H9 (cell line): ENCODE results near the gene SUN1. TPM values are rescaled to one million over a fixed set of nuclear protein-coding genes. Genes with fewer than 3 reads are reported as not detected.

Experiments
- DNase-seq: peaks from one replicate; pipeline ENCODE4 v3.0.0-alpha.2; 2017
- H2AFZ ChIP-seq: one replicate; pipeline ENCODE4 v1.6.1; 2013; ENCODE audit warnings: mild to moderate bottlenecking, low read length, control low read depth, moderate library complexity
- H2AK5ac ChIP-seq: 2 replicates; pipeline ENCODE4 v1.6.1; 2013; ENCODE audit warnings: low read length, control low read depth, mixed read lengths; ENCODE audit not compliant: insufficient read length
- H2BK120ac ChIP-seq: one replicate; pipeline ENCODE4 v1.6.1; 2013; ENCODE audit warnings: low read depth, mild to moderate bottlenecking, low read length, control low read depth, inconsistent platforms; ENCODE audit not compliant: poor library complexity, severe bottlenecking
- H2BK12ac ChIP-seq: 2 replicates; pipeline ENCODE4 v1.6.1; 2013; ENCODE audit warnings: low read length, control low read depth, mixed read lengths, low read depth; ENCODE audit not compliant: insufficient read length
- H2BK15ac ChIP-seq: 2 replicates; pipeline ENCODE4 v1.6.1; 2013; ENCODE audit warnings: low read depth, low read length, control low read depth
- H2BK20ac ChIP-seq: one replicate; pipeline ENCODE4 v1.6.1; 2013; ENCODE audit warnings: low read depth, mild to moderate bottlenecking, low read length, control low read depth, inconsistent platforms; ENCODE audit not compliant: poor library complexity, severe bottlenecking
- H2BK5ac ChIP-seq: 2 replicates; pipeline ENCODE4 v1.6.1; 2013; ENCODE audit warnings: low read length, control low read depth, mixed read lengths; ENCODE audit not compliant: insufficient read length
- H3K14ac ChIP-seq: 2 replicates; pipeline ENCODE4 v1.6.1; 2013; ENCODE audit warnings: low read length, control low read depth; ENCODE audit not compliant: insufficient read depth
- H3K18ac ChIP-seq: 2 replicates; pipeline ENCODE4 v1.6.1; 2013; ENCODE audit warnings: low read depth, mild to moderate bottlenecking, mixed read lengths, low read length, control low read depth; ENCODE audit not compliant: insufficient read length
- H3K23ac ChIP-seq: 2 replicates; pipeline ENCODE4 v1.6.1; 2013; ENCODE audit warnings: low read length, control low read depth, mixed read lengths, low read depth; ENCODE audit not compliant: insufficient read length
- H3K23me2 ChIP-seq: 2 replicates; pipeline ENCODE4 v1.6.1; 2013; ENCODE audit warnings: low read depth, mild to moderate bottlenecking, mixed read lengths, low read length, control low read depth; ENCODE audit not compliant: insufficient read length, poor library complexity, severe bottlenecking
- H3K27ac ChIP-seq: 2 replicates; pipeline ENCODE4 v1.5.1; 2013; ENCODE audit warnings: low read length, control low read depth, mixed read lengths, low read depth; ENCODE audit not compliant: insufficient read length
- H3K27me3 ChIP-seq: 2 replicates; pipeline ENCODE4 v1.6.1; 2013; ENCODE audit warnings: low read length, control low read depth, inconsistent platforms; ENCODE audit not compliant: insufficient read depth
- H3K4ac ChIP-seq: 2 replicates; pipeline ENCODE4 v1.6.1; 2013; ENCODE audit warnings: low read depth, mild to moderate bottlenecking, control low read depth, inconsistent platforms, low read length, moderate library complexity
- H3K4me1 ChIP-seq: 2 replicates; pipeline ENCODE4 v1.6.1; 2013; ENCODE audit warnings: low read length, control low read depth, inconsistent platforms; ENCODE audit not compliant: insufficient read depth
- H3K4me2 ChIP-seq: 2 replicates; pipeline ENCODE4 v1.6.1; 2013; ENCODE audit warnings: low read length, control low read depth, mixed read lengths; ENCODE audit not compliant: insufficient read length, insufficient read depth
- H3K56ac ChIP-seq: 2 replicates; pipeline ENCODE4 v1.6.1; 2013; ENCODE audit warnings: low read depth, mild to moderate bottlenecking, mixed read lengths, low read length, control low read depth; ENCODE audit not compliant: insufficient read length
- H3K79me1 ChIP-seq: 2 replicates; pipeline ENCODE4 v1.6.1; 2013; ENCODE audit warnings: low read depth, mild to moderate bottlenecking, moderate library complexity, low read length, control low read depth, inconsistent platforms; ENCODE audit not compliant: insufficient read depth, poor library complexity, severe bottlenecking
- H3K79me2 ChIP-seq: 2 replicates; pipeline ENCODE4 v1.6.1; 2013; ENCODE audit warnings: low read length, control low read depth, inconsistent platforms; ENCODE audit not compliant: insufficient read depth
- H3K9ac ChIP-seq: 2 replicates; pipeline ENCODE4 v1.6.1; 2013; ENCODE audit warnings: low read length, control low read depth, mixed read lengths; ENCODE audit not compliant: insufficient read length; ENCODE audit errors: extremely low read depth
- H3K9me3 ChIP-seq: one replicate; pipeline ENCODE4 v1.6.1; 2013; ENCODE audit warnings: low read depth, low read length, inconsistent platforms; ENCODE audit not compliant: control insufficient read depth
- H3T11ph ChIP-seq: one replicate; pipeline ENCODE4 v1.6.1; 2013; ENCODE audit warnings: mild to moderate bottlenecking, low read length, control low read depth, inconsistent platforms
- H4K20me1 ChIP-seq: one replicate; pipeline ENCODE4 v1.6.1; 2013; ENCODE audit not compliant: control insufficient read depth, insufficient read length, insufficient read depth
- H4K5ac ChIP-seq: 2 replicates; pipeline ENCODE4 v1.6.1; 2013; ENCODE audit warnings: low read depth, mild to moderate bottlenecking, mixed read lengths, low read length, control low read depth; ENCODE audit not compliant: insufficient read length
- H4K8ac ChIP-seq: replicated peaks from 2 replicates; pipeline ENCODE4 v1.6.1; 2013; ENCODE audit warnings: low read length, control low read depth, mixed read lengths, low read depth; ENCODE audit not compliant: insufficient read length
- H4K91ac ChIP-seq: 2 replicates; pipeline ENCODE4 v1.6.1; 2013; ENCODE audit warnings: low read depth, mild to moderate bottlenecking, moderate library complexity, mixed read lengths, low read length, control low read depth; ENCODE audit not compliant: insufficient read length
- H3K27ac Mint-ChIP-seq, 3 experiments: 2 replicates in 2 of 3; 3 replicates in 1 of 3; pipeline ENCODE4 v1.8.0; 2020 to 2021; ENCODE audit warnings: mixed read lengths in 3 of 3, mild to moderate bottlenecking in 1 of 3, moderate library complexity in 1 of 3
- H3K27me3 Mint-ChIP-seq: 2 replicates; pipeline ENCODE4 v1.8.0; 2021; ENCODE audit warnings: low read depth, mild to moderate bottlenecking, moderate library complexity, mixed read lengths
- H3K36me3 Mint-ChIP-seq, 3 experiments: 2 replicates in 2 of 3; 3 replicates in 1 of 3; pipeline ENCODE4 v1.8.0; 2020 to 2021; ENCODE audit warnings: low read depth in 3 of 3, mixed read lengths in 3 of 3; ENCODE audit not compliant: insufficient read depth in 1 of 3
- H3K4me1 Mint-ChIP-seq, 2 experiments: 2 replicates each; pipeline ENCODE4 v1.8.0; 2020; ENCODE audit warnings: mixed read lengths in 2 of 2
- H3K4me3 Mint-ChIP-seq, 2 experiments: 2 replicates in 1 of 2; 3 replicates in 1 of 2; pipeline ENCODE4 v1.8.0; 2020 to 2021; ENCODE audit warnings: mild to moderate bottlenecking in 2 of 2, mixed read lengths in 2 of 2, moderate library complexity in 1 of 2
- H3K9me3 Mint-ChIP-seq, 2 experiments: 2 replicates in 1 of 2; 3 replicates in 1 of 2; pipeline ENCODE4 v1.8.0; 2020; ENCODE audit warnings: mild to moderate bottlenecking in 2 of 2, mixed read lengths in 2 of 2, moderate library complexity in 1 of 2
- WGBS: extraction: QIAGEN DNeasy Blood & Tissue Kit; methylation state at CpG from one replicate; pipeline ENCODE4 v1.1.7; 2013; ENCODE audit warnings: missing lambda C conversion rate, low lambda C conversion rate, mixed read lengths; ENCODE audit not compliant: insufficient read length; ENCODE audit errors: extremely low coverage; 5-methylcytosine and 5-hydroxymethylcytosine counted together
- total RNA-seq: library from RNA; stranded (reverse); gene quantifications from 2 replicates; pipeline ENCODE4 v1.2.1, GENCODE V29; 2021
- TF ChIP-seq, protein P1 (sequence below): fragments of 200-600 bp; sonication (generic); conservative IDR thresholded peaks from 3 replicates; pipeline ENCODE4 v1.8.0; 2021; ENCODE audit warnings: antibody characterized with exemption, mild to moderate bottlenecking

Gene SUN1
- total RNA-seq, 1 experiment from 2014 or later: 118 TPM

GRCh38 chr7:921581-922333 lies 89.5 kb downstream of the SUN1 start:
- Histone ChIP-seq H2BK5ac (no peak overlapping the region), H2AFZ (no peak overlapping the region), H2AK5ac (no peak overlapping the region), H2BK120ac (no peak overlapping the region), H3K27ac (no peak overlapping the region), H3K4ac (no peak overlapping the region), H3K18ac (no peak overlapping the region), H3K23me2 (no peaks in the 10 kb centered on the region), H3K23ac (no peak overlapping the region), H2BK20ac (no peak overlapping the region), H3K27me3 (no peaks in the 10 kb centered on the region), H4K5ac (no peak overlapping the region), H3K56ac (no peak overlapping the region), H2BK15ac (no peak overlapping the region), H3K14ac (no peak overlapping the region), H3K79me1 (no peaks in the 10 kb centered on the region), H4K91ac (no peak overlapping the region), H3T11ph (no peak overlapping the region), H3K4me1 (no peaks in the 10 kb centered on the region), H3K9me3 (no peaks in the 10 kb centered on the region), H3K9ac (no peak overlapping the region), H2BK12ac (no peak overlapping the region), H4K20me1 (no peaks in the 10 kb centered on the region), H3K4me2 (no peak overlapping the region), H4K8ac (no peak overlapping the region), H3K79me2 (no peaks in the 10 kb centered on the region)
- TF ChIP-seq, protein P1, sequence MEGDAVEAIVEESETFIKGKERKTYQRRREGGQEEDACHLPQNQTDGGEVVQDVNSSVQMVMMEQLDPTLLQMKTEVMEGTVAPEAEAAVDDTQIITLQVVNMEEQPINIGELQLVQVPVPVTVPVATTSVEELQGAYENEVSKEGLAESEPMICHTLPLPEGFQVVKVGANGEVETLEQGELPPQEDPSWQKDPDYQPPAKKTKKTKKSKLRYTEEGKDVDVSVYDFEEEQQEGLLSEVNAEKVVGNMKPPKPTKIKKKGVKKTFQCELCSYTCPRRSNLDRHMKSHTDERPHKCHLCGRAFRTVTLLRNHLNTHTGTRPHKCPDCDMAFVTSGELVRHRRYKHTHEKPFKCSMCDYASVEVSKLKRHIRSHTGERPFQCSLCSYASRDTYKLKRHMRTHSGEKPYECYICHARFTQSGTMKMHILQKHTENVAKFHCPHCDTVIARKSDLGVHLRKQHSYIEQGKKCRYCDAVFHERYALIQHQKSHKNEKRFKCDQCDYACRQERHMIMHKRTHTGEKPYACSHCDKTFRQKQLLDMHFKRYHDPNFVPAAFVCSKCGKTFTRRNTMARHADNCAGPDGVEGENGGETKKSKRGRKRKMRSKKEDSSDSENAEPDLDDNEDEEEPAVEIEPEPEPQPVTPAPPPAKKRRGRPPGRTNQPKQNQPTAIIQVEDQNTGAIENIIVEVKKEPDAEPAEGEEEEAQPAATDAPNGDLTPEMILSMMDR: no peak
- H3K9me3 Mint-ChIP-seq: no peaks in the 10 kb centered on the region; a peak in 1 of 5 replicates
- no peaks in the 10 kb centered on the region; the same call in 1 of the 2 replicates for H3K27me3 Mint-ChIP-seq
- H3K27ac Mint-ChIP-seq: no peak overlapping the region
- no peaks in the 10 kb centered on the region for H3K36me3 Mint-ChIP-seq
- no peak for DNase-seq
- WGBS: no CpG with 5 or more reads among the region's 36 CpGs
- no peak overlapping the region for H3K4me3 Mint-ChIP-seq
- peaks cover 4 to 6% of the 10 kb centered on the region in 2 experiments; a peak in 3 of 4 replicates for H3K4me1 Mint-ChIP-seq
